SKM-1 treated with dmso at 0.1 percent for 144 hours (cell line): ENCODE data around the gene NUP50.

ENCODE experiments used
- DNase-seq: peaks from one replicate; lab custom pipeline; 2025; ENCODE audit not compliant: unreplicated experiment; lab: John Stamatoyannopoulos, UW

NUP50 gene

DNA sequence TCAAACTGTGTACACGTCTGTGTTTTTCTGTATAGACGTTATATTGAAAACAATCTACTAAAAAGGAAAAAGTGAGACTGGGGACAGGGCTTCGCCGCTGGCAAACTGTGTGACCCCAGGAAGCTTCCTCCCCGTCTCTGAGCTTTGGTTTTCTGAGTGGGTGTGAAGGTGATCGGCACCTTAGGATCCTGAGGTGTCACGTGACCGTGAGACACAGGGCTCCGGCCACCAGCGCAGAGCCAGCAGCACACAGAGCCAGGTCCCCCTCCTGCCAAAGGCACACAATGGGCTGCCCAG is 44.9 kb downstream of the NUP50 start:
- no peak for DNase-seq

DNA sequence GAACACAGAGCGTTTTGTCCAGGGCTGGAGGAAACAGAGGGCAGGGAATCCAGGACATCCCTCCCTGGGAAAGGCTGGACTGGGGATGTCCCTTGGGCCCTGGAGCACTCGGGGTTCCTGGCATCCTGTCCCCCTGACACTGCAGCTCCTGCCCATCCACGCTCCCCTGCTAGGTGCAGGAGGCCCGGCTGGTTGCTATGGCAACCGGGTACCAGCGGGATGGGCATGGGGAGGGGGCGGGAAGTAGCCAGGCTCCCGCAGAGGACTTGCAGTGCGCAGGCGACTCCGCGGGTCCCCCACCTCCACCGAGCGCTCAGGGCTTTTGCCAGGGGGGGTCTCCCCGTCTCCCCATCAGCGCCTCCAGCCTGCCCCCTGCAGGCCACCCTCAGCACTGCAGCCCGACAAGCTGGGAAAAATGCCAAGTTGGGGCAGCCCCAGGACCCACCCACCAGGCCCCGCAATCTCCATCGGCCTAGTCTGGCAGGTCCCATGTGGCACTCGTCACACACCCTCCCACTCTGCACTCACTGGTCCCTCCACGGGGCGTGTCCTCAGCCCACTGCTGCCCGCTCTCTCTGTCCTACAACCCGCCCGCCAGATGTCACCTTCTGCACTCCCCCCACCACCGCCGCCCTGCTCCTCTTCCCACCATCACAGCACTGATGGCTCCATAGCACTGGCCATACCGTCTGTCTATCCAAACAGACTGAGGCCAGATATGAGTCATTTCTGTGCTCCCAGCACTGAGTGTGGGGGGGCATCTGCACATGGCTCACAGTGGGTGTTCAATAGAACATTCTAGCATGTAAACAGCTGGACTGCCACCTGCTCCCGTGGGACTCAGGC is 45.5 kb downstream of the NUP50 start:
- DNase-seq = no peak

DNA sequence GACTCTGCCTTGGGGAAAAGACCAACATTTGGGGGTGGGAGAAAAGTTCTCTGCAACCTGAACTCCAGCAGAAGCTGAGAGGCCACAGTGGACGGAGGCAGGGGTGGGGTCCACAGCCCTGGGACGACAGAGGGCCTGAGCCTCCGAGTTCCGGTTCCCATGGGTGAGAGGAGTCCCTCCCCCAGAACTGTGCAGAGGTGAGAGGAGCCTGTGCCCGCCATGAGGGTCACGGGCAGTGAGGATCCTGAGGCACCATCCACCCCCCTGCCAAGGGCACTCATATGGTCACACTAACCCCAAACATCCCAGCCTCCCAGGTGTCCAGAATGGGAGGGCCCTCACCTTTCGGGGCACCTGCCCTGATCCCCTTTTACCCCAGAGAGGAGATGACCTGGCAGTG is 46.4 kb downstream of the NUP50 start:
- no peak for DNase-seq

DNA sequence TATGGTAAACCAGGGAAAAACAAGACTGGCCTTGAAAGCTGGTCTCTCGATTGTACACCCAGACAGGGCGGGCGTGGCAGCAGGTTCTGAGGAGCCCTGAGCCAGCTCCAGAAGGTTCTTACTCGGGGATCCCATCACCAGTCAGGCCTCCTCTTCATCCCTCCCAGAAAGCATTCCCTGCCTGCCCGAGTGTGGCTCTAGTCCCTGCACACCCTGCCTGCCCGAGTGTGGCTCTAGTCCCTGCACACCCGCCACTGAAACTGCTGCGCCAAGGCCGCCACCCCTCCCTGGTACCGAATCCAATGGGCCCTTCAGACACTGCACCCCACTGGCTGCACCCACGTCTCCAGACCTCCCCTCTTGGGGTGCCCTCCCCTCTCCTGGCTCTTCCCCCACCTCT is 46.9 kb downstream of the NUP50 start:
- DNase-seq = no peak

DNA sequence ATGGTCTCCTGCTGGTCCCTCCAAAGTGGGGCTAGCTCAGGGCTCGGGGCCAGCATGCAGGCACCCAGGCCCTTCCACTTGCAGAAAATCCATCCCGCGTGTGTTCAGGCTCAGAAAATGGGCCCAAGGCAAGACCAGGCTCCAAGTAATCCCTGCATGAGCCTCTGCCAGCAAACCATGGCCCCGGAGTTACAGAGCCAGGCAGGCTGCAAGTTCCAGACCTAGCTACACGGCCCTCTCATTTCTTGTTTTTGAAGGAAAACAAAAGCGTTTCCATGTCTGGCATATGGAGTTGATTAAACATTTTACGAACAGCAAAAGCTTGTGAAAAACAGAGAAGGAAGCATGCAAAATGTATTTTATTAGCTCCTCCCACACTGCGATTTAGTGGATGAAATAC is 47.3 kb downstream of the NUP50 start:
- no peak for DNase-seq

DNA sequence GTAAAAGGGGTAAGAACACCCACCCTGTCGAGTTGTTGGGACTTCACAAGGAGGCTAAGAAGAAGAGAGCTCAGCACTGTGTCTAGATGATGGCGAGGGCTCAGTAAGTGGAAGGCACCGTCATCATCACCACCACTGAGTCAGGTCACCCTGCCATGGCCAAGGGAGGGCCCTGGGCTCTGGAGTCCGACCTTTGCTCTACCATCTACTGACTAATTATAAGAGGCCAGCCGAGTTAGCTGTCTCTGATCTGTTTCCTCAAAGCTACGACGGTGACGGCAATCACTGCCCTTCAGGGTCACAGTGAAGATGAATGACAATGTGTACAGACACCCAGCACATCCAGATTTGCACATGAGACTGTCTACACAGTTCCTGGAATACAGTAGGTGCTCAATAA is 47.7 kb downstream of the NUP50 start:
- no peak for DNase-seq

DNA sequence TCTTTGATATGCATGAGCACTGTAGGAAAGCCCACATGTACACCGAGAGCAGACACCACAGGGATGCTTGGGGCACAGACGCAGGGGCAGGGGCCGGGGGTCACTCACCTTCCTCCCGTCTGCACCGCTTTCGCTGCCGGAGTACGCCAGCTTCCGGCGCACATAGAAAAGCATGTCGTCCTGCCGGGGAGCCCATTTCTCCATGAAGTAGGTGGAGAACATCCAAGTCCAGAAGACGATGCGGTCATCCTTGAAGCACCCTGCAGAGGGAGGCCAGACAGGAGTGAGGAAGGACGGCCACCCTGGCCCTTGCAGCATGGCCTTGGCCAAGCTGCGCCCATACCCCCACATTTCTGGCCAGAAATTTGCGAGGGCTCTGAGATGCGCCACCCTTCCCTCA is 48.1 kb downstream of the NUP50 start:
- DNase-seq = no peak

DNA sequence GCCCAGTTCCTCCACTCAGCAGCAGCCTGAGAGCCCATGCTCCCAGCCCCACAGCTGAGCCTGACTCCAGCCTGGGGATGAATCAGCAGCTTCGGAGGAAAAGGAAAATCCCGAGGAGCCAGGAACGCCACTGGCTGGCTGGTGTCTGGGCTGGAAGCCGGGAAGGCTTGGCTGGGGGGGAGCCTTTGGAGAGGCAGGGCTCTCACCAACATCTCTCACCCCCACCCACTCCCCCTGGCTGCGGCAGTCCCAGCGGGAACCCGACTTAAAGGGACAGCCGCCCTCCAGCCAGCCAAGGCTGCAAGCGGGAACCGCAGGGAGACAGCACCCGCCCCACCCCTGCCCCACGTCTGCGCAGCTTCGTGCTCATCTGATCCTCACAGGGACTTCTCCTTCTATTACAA is 48.6 kb downstream of the NUP50 start:
- DNase-seq = no peak

DNA sequence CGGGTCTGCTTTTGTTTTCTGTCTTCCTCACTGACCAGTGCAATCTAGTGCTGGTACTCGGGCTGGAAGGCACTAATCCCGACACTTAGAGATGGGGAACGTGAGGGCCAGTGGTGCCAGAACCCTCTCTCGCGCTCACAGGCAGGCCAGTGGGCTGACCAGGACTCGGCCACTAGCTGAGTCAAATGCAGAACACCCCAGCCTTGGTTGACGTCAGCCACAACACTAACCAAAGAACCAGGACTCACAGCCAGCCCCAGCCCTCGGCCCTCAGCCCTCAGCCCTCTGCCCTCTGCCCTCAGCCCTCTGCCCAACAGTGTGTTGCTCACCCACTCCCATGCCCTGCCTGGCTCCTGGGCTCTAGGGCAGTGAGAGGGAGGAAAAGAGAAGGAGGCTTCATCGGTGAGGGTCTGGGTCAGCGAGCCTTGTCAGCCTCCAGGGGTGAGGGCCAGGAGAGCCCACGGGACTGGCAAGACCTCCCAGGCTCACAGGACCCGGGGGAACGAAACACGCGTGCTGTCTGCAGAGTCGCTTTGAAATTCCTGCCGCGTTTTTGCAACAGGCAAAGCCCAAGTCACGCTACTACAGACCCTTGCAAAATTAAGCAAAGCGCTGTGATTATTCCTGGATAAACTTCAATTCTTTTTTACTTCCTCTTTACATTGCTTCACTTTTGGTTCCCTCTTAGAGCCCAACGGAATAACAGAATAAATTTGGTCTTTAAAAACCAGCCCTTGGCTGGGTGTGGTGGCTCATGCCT is 49.4 kb downstream of the NUP50 start:
- peak; percentile 85 for DNase-seq

DNA sequence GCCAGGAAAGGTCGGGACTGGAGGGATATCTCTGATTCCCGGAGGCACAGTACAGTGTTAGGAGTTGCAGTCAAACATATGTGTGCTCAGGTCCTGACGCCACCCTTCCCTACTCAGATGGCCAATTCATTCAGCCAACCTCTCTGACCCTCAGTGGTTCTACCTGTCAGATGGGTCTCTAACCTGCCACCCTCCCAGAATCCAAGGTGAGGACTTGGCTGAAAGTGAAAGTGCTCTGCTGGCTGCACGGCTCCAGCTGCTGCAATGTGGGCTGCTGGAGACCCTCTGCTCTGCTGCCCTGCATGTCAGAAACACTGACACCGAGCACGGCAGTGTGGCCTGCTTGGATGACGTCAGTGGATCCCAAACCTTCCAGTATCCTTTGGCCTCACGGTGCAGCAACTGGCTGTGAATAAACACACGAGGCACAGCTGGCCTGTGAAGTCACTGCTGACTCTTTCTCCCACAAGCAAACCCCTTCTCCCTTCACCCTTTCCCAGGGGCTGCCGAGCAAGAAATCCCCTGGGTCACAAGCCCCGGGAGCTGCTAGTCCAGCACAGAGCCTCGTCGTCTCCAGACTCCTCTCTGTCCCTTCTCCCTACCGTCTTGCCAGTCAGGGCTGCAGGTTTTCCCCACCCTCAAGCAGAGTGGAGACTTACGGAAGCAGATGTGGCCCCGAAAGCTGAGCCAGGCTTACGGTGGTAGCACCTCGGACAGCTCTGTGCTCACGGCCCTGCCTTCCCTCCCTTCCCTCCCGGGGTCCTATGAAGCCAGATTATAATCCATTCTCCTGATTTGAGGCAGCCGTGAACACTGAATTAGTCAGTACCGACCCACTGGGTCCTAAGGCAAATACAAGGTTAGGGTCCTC is 52.6 kb downstream of the NUP50 start:
- DNase-seq = no peak

DNA sequence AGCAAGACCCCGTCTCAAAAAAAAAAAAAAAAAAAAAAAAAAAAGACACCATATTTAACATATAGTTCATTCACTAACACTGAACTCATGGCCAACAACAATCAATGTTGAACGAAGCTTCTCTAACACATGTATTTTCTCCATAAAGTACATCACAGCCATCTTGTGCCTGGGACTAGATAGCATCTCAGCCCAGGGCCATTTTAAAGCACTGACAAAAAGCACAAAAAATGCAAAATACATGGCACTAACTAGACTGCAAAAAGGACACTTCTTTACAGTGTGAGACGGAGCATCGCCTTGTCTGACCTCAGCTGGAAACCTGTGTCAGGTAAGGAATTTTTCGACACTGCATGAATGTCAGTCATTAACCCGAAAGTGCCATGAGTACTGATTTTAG is 53.6 kb downstream of the NUP50 start:
- DNase-seq = no peak

DNA sequence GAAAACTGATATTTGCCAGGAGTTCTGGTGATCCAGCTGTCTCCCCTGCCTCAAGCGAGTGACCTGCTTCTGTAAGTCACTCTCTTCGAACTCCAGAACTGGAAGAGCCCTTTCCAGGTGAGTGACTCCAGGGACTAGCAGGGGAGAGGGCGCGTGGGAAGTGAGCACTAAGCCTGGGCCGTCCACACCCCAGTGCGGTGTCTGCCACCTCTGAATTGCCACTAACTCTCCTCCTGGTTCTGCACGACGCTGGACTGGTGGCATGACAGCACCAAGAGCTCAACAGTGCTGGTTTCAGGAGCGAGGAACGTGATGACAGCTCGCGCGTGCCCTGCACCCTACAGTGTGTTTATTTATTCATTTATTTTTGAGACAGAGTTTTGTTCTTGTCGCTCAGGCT is 54.1 kb downstream of the NUP50 start:
- no peak for DNase-seq

DNA sequence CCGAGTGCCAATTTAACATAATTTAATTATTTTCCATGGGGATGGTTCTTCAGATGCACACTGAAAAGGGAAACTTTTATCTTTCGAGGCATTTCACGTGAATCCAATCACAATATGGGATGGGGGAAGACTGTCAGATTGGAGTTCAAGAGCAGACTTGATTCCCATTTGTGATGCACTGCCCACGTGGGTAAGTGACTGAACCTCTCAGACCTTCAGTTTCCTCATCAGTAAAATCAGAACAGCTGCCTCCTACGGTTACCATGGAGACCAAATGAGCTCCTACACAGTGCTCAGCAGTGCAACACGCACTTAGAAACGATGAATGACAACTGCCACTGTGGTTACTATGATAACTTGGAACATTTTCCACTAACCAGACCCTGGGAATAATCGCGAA is 55.3 kb downstream of the NUP50 start:
- DNase-seq = no peak

DNA sequence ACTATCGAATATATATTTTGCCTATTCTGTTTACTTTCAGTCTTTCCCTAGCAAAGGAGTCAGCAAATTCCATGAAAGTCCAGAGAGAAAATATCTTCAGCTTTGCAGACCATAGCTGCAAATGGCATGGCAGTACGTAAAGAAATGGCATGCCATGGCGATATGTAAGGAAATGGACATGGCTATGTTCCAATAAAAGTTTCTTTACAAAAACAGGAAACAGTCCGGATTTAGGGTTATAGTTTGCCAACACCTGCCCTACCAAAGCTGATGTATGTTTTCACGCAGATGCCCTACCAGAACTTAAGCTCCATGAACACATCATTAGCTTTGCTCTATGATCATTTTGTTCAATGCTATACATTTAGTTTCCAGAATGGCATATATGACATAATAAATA is 57.5 kb downstream of the NUP50 start:
- no peak for DNase-seq

DNA sequence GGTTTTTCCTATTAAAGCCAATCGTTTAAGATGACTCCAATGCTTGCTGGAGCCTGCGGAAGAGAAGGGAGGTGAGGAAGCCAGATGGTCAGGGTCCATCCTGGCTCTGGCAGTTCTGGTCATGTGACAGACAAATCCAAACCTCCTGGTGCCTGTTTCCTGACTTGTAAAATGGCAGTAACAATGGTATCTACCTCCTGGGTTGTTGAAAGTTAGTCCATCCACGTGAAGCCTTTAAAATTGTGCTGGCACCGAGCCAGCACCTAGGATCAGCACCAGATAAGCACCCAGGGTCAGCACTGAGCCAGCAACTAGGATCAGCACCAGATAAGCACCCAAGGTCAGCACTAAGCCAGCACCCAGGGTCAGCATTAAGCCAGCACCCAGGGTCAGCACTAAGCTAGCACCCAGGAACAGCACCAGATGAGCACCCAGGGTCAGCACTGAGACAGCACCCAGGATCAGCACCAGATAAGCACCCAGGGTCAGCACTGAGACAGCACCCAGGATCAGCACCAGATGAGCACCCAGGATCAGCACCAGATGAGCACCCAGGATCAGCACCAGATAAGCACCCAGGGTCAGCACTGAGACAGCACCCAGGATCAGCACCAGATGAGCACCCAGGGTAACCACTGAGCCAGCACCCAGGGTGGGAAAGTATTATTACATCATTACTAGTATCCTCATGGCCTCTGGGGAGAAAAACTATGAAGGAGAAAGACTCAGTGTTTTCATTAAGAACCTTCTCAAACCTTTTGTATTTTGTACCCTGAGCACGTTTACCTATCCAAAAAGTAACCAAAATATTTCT is 59.8 kb downstream of the NUP50 start:
- DNase-seq = no peak

DNA sequence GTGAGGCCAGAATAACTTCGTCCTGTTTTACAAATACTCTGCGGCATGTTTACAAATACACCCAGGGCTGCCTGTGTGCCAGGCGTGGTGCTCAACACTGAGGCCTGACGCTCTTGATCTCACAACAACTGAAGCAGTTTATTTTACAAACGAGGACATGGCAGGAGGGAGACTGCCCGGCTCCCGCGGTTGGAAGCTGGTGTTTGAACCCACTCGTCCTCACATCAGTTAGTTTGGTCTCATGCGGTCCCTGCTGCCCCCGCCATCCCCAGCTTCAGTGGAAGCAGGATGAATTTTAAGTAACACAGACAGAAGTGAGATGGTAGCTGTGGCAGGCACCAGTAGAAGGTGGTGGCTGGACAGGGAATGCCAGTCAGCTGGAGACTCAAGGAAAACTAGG is 60.6 kb downstream of the NUP50 start:
- DNase-seq = no peak

DNA sequence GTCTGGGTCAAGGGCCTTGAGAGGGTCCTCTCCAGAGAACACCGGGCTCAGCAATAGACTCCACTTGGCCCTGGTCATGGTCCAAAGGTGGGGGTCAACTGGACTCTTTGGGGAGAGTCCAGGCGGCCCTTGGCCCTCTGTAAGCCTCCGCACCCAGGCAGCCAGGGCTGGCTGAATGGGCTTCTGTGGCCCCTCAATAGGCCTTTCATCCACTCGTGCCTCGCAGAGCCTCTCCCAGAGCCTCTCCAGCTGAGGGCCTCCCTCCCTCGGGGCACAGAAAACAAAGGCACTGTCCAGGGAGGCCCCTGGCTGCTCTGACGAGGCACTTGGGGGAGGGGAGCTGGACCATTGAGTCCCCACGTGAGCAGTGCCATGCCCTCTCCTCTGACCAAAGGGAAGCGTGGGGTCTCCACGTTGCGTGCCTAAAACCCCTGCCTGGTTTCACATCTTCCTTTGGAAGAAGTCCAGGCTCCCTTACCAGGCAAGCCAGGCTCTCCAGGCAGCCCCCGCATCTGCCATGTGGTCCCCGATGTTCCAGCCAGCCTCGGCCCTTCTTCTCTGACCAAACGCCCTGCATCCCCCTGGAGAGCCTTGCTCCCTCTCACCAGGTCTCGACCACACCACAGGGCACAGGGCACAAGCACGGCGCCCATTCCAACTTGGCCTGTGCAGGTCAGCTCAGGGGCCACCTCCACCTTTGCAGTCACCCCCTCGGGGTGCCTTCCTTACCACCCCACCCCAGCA is 61.4 kb downstream of the NUP50 start:
- DNase-seq = no peak

DNA sequence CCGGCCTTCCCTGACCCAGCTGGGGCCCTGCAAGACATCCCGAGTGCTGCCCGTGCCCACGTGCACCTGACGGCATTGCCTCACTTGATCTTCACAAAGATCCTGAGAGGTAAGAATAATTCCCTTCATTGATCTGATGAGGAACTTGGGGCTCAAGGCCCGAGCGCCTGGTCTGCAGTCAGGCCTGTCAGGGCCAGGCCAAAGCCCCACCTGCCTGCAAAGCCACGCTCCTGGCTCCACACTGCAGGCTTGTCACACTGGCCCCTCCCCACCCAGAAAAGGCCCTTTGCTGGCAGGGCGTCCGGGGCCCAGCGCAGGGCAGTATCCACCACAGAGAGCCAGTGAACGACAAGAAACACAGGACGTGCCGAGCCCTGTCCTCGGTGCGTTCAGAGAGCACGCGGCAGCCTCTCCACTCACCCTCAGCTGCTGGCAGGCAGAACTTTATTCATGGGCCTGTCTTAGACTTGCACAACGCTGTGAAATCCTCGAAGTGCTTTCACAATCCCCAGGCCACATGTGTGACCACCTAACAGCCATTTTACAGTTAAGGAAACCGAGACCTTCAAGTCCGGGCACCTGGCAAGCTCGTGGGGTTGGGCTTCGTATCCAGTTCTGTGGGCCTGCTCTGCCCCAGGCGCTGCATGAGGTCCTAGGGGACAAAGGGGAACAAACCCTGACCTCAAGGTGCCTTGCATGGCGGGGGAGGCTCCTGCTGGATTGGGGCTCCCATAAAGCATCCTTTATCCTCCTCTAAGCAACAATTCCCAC is 62.2 kb downstream of the NUP50 start:
- peak; percentile 91 for DNase-seq

DNA sequence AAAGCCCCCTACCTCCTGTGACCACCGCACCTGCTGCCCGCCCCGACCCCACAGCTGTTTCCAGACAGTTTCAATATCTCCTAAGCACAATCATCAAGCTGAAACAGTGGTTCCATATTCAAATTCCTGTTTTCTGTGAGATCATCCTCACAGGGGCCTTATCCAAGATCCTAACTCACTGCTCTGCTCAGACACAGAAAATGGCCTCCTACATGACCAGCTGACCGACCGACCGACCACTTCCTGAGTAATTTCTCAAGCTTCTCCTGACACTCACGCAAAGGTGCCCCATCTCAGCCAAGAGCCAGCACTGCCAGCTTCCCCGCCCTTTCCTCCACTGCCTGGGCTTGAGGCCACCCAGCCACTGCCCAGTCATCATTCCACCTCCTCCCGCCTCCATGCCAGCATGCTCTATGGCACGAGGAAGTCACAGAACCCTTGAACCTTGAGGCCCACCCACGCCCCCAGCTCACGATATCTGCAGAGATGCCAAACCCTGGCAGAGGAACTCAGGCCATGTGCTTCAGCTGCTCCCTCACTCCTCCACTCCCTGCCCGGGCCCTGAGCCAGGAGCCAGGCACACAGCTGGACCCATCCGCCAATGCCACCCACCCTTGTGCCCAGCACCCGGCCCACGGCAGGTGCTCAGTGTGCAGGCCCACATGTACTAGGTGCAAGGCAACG is 62.9 kb downstream of the NUP50 start:
- DNase-seq = peak; percentile 88
